HG03442 (cell line): Measurements from ENCODE around the gene PTPRS.
"Not testable (repeated sequence)": the region's sequence is repeated elsewhere in the genome, so short reads cannot be mapped to it uniquely, and the experiment has no call there.

Source experiments
- ATAC-seq: cut with Tn5 transposase; IDR thresholded peaks from one replicate; pipeline ENCODE4 v1.9.1; 2021; ENCODE audit warnings: mild to moderate bottlenecking, moderate library complexity; ENCODE audit not compliant: unreplicated experiment

PTPRS gene

DNA sequence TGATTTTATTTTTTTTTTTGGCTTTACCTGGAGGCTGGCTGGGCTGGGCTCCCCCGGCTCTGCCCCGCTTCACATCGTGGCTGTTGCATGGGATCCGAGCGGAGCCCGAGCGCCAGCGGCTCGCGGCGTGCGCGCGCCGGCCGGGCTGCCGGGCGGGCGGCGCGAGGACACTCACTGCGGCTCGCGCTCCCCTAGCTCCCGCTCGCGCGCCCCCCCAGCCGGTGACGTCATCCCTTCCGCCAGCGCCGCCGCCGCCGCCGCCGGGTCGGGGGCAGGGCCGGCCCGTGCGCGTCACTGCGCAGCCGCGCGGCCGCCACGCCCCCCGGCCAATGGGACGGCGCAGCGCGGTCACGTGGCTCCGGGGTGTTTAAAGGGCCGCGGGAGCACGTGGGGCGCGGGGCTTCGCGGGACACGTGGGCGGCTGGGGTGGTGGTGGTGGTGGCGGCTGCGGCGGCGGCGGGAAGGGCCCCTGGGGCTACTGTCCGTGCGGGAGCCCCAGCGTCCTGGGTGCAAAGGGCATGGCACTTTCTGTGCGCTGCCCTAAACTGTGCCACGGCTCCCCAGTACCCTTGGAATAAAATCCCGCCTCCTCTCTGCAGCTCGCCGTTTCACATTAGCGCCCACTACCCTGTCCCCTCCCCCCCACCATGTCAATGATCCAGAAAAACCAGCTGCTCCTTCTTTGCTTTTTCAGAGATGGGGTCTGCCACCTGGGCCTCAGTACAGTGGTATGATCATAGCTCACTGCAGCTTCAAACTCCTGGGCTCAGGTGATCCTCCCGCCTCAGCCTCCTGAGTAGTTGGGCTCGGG, at the start of gene PTPRS:
PTPRS (minus strand) TSS at position 176 of the 811 bp plus-strand sequence. CDS start 54,672 bp downstream, outside the sequence.
- peak; percentile 44 for ATAC-seq

GRCh38 chr19:5389353-5389752, 48.7 kb upstream of the PTPRS start:
- ATAC-seq: no peak

DNA sequence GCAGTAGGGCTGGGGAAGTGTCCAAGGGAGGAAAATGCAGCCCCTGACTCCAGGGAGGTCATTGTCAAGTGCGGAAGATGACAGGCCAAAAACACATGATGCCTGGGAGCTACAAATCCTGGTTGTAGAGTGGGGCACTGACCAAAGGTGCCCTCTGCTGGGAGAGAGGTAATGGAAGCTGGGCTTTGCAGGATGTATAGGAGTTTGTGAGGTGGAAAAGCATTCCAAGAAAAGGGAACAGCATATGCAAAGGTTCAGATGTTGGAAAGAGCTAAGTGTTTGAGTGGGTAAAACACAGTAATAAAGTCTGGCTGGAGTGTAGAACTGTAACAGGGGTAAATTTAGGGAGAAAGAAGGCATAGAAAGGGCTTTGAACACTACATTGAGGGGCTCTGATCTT, 46.9 kb upstream of the PTPRS start:
- ATAC-seq: no peak

DNA sequence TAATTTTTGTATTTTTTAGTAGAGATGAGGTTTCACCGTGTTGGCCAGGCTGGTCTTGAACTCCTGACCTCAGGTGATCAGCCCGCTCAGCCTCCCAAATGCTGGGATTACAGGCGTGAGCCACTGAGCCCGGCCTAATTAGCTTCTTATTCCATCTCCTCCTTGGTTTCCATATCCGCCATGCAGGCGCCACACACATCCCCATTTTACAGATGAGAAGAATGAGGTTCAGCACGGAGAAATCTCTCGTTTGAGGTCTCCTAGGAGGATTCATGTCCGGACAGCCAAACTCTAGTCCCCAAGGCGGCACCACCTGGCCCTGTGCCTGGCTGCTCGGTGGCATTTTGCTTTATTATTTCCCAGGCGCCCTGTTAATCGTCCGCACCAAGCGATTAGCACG, 46.2 kb upstream of the PTPRS start:
- no peak for ATAC-seq

- ATAC-seq: not testable (repeated sequence)
These were observed 40.6 kb upstream of the PTPRS start for GRCh38 chr19:5381197-5381596.

GRCh38 chr19:5380215-5380919, 39.8 kb upstream of the PTPRS start:
- no peak for ATAC-seq

GRCh38 chr19:5376928-5377327, 36.3 kb upstream of the PTPRS start:
- no peak for ATAC-seq

GRCh38 chr19:5372572-5373200, 32.1 kb upstream of the PTPRS start:
- ATAC-seq: no peak

DNA sequence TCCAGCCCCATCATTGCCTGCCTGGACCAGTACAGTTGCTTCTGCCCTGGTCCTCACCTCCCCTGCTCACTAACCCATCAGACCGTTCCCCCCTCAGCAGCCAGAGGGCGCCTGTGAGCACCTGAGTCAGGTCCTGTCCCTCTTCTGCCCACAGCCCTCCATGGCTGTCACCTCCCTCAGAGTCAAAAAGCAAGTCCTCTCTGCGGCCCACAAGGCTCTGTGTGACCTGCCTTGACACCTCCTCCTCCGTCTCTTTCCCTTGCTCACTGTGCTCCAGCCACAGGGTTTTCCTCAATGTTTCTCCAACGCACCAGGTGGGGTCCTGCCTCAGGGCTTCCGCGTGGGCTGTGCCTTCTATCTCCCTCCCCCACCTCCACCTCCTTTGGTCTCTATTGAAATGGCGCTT, 29.4 kb upstream of the PTPRS start:
- no peak for ATAC-seq

- no peak for ATAC-seq
These were observed 28.7 kb upstream of the PTPRS start for GRCh38 chr19:5369304-5369703.

GRCh38 chr19:5367530-5368133, 27.0 kb upstream of the PTPRS start:
- no peak for ATAC-seq

GRCh38 chr19:5365905-5366304, 25.3 kb upstream of the PTPRS start:
- ATAC-seq: no peak

- ATAC-seq: no peak
These were observed 24.1 kb upstream of the PTPRS start for GRCh38 chr19:5364674-5365073.

DNA sequence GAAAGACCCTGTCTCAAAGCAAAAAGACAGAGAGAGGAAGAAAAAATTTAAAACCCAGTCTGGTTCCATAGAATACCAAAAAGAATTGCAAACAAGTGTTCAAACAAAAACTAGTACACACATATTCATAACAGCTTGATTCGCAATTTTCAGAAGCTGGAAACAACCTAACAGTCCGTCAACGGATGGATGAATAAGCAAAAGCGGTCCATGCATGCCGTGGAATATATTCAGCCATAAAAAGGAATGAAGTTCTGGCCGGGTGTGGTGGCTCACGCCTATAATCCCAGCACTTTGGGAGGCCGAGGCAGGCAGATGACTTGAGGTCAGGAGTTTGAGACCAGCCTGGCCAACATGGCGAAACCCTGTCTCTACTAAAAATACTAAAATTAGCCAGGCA, 21.2 kb upstream of the PTPRS start:
- not testable (repeated sequence) for ATAC-seq

- ATAC-seq: no peak
These were observed 20.8 kb upstream of the PTPRS start for GRCh38 chr19:5361407-5361806.

DNA sequence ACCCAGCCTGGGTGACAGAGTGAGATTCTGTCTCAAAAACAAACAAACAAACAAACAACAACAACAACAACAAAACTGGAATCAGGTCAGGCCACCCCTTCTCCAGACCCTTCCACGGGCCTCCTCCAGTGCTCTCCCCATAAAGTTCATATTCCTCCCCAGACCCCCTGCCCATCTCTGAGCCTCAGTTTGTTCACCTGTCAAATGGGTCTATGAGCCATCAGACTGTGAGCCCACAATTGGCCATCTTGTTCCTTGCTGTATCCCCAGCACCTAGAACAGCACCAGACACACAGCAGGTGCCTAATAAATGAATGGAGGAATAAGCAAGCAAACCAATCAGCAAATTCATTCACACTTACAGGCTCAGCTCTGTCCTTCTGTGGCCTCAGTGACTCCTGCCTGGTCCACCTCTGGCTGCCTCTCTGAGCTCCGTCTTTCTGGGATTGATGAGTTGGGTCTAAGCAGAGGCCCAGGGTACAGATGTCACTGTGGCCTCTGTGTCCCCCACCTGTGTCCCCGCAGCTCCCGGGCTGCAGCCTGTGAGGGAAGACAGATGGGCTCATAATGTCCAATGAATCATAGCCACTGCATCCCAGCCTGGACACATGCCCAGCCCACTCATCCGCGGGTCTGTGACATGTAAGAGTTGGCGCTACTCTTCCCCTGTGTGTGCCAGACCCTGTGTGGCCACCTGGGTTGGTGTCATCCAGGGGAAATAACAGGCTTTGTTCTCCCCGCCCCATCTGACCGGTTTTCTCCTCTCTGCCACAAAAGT, 19.6 kb upstream of the PTPRS start:
- ATAC-seq: no peak

- ATAC-seq: no peak
These were observed 17.7 kb upstream of the PTPRS start for GRCh38 chr19:5358173-5358800.

DNA sequence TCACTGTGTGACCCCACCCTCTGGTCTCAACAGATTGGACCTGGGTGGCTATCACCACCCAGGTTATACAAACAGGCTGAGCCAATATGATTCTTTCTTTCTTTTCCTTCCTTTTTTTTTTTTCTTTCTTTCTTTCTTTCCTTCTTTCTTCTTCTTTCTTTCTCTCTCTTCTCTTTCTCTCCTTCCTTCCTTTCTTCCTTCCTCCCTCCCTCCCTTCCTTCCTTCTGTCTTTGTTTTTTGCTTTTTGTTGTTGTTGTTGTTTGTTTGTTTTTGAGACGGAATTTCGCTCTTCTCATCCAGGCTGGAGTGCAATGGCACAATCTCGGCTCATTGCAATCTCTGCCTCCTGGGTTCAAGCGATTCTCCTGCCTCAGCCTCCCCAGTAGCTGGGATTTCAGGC, 17.0 kb upstream of the PTPRS start:
- ATAC-seq: no peak

- ATAC-seq: no peak
These were observed 16.3 kb upstream of the PTPRS start for GRCh38 chr19:5356918-5357317.

DNA sequence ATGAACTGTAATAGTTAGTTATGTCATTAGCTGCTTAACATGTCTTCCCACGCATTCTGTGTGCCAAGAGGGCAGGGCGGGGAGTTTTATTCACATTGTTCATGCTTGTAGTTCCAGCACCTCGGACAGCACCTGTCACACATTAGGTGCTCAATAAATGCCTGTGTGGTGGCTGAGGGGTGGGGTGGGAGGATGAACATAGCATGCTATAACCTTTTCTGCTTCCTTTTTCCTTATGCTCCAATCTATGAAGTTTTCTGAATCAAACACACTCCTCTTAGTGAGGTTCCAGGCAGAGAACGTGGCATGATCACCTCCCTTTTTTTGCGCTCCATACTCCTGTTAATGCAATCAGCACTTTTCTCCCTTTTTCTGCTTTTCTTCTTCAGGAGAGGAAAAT, 15.8 kb upstream of the PTPRS start:
- no peak for ATAC-seq
